GM12874 (cell line): ENCODE results near the gene ZFYVE9.

Experiments used
- CTCF ChIP-seq: IDR thresholded peaks from 2 replicates; pipeline ENCODE4 v1.5.1; 2011; ENCODE audit warnings: low read depth, mild to moderate bottlenecking, control low read depth, low read length, moderate library complexity; ENCODE audit not compliant: insufficient read depth

ZFYVE9 gene

GRCh38 chr1:52140633-52141512 is 1.0 kb upstream of the ZFYVE9 start:
- no peak for TF ChIP-seq CTCF

DNA sequence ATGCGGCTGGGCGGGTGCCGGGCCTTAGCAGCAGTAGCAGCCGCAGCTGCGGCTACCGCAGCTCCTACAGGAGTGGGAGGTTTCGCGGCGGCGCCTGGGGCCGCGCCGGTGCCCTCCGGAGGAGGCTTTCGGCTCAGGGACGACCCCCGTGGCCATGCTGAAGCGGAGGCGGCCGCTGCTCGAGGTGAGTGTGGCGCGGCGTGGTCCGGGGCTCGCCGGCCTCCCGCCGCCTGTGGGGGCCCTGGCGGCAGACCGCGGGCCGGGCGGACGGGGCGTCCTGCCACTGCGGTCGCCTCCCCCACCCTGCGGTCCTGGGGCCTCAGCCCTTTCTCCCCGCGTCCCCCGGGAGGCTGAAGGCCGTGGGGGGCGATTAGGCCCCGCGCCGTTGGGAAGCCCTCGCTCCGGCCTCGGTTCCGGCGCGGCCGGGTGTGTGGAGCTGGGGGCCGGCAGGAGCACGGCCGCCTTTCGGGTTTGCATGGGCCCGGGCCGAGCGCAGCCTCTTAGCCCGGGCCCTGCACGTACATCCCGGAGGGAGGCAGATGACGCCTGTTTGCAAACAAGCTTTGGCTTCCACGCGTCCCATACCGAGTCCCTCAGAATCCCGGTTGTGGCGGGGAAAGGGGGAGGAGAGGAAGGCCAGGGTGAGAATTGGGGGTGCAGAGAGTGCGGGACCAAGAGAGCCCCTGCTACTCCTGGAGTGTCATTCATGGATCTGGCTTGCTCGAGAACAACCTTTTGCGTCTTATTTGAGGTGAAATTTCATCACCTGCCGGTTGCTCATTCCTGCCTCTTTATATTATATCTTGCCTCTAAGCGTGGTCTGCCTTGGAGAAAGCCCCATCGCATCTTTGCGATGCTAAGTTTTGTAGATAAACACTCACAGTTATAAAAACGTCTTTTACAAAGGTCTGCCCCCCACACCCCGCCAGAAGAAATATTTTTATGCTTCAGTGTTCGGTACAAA is 613 bp downstream of the ZFYVE9 start:
- TF ChIP-seq CTCF = no peak

DNA sequence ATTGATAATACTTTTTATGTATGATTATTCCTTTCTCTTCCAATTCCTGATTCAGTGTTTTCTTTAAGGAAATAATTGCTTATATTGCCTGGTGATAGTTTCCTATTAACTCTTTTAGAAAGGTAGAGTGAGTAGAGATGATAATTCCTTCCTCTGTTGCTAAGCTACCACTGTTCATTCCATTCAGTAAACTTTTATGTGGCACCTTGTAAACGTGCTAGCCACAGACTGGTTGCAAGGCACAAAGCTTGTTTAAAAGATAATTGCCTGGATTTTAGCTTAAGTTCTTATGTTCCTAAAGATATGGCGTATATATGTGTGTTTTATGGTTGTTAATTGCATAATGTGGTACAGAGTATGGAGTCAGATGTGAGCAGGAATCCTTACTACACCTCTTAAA is 3.2 kb downstream of the ZFYVE9 start:
- no peak for TF ChIP-seq CTCF

DNA sequence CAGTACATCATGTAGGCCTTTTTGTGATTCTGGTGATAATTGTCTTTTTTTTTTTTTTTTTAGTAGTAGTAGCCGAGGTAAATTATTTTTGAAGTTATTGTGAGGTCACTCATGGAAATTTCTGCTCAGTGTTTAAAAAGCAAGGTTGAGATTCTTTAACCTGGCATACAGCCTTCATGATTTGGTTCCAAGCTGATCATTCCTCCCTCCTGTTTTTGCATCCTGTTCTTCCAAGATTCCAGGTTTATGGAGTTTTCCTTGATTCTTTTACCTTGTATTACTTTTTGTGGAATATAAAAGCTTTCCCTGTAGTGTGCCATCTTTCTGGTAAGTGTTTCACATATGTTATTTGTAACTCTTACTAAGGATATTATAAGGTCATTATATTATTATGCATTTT is 9.1 kb downstream of the ZFYVE9 start:
- no peak for TF ChIP-seq CTCF

- no peak for TF ChIP-seq CTCF
Measured at GRCh38 chr1:52152572-52152971, 10.7 kb downstream of the ZFYVE9 start.

DNA sequence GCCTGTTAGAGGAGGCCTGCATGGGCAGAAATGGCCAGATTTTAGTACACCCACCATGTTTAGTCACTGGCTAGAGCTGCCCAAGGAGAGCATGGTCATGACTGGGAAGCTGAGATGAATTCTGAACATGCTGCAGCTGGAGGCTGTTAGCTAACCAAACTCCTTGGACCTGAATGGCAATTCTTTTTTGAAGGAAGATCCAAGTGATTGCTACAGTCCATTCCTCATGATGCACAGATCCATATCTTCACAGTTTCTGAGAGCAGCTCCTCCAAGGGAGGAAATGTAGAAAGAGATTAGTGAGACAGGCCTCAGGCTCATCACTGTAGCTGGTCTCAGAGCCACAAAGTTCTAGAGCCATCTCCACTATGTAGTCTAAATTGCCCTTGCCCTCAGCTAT is 11.1 kb downstream of the ZFYVE9 start:
- TF ChIP-seq CTCF = no peak

DNA sequence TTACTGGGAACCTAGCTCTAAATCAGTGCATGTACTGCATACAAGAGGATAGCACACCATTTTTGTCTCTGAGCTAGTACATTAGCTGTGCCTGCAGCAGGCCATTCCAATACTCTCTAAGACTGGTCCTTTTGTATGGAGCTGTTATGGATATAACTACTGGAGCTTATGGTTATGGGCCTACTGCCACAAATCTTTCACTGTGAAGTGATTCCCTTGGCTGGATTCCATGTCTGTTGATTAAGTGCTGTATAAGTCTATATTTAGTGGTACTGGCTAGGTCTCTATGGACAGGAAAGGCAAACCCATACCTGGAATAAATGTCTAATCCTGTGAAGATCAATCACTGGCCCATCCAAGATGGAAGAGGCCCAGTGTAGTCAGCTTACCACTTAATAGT is 12.0 kb downstream of the ZFYVE9 start:
- no peak for TF ChIP-seq CTCF
